Type B pancreatic cell (in vitro differentiated cells): ENCODE results near the gene SRGN. TPM values are rescaled to one million over a fixed set of nuclear protein-coding genes. Genes with fewer than 3 reads are reported as not detected.

Source experiments
- DNase-seq: peaks from one replicate; pipeline ENCODE4 v3.0.0; 2021; ENCODE audit warnings: mixed read lengths; ENCODE audit not compliant: unreplicated experiment; ENCODE audit errors: extremely low spot score
- H3K27ac Mint-ChIP-seq: 2 replicates; pipeline ENCODE4 v1.8.0; 2021; ENCODE audit warnings: mild to moderate bottlenecking, mixed read lengths
- H3K27me3 Mint-ChIP-seq: 2 replicates; pipeline ENCODE4 v1.8.0; 2021; ENCODE audit warnings: mixed read lengths
- H3K36me3 Mint-ChIP-seq: 2 replicates; pipeline ENCODE4 v1.8.0; 2021; ENCODE audit warnings: mixed read lengths
- H3K4me1 Mint-ChIP-seq: one replicate; pipeline ENCODE4 v1.8.0; 2021; ENCODE audit warnings: mixed read lengths; ENCODE audit not compliant: unreplicated experiment
- H3K4me3 Mint-ChIP-seq: 2 replicates; pipeline ENCODE4 v1.8.0; 2021; ENCODE audit warnings: mild to moderate bottlenecking, mixed read lengths
- H3K9me3 Mint-ChIP-seq: 2 replicates; pipeline ENCODE4 v1.8.0; 2021; ENCODE audit warnings: mixed read lengths
- total RNA-seq: library from RNA; stranded (reverse); gene quantifications from 2 replicates; pipeline ENCODE4 v1.2.1, GENCODE V29; 2021; ENCODE audit warnings: low replicate concordance
- TF ChIP-seq, protein P1 (sequence below): fragments of 200-600 bp; sonication (generic); conservative IDR thresholded peaks from 2 replicates; pipeline ENCODE4 v1.5.0; 2021; ENCODE audit warnings: antibody characterized with exemption, mild to moderate bottlenecking

Gene SRGN
- total RNA-seq, 1 donor from 2014 or later = not detected

GRCh38 chr10:69045441-69046300 lies 42.2 kb upstream of the SRGN start:
- no peak overlapping the region for H3K27ac Mint-ChIP-seq
- H3K27me3 Mint-ChIP-seq = no peaks in the 10 kb centered on the region
- no peaks in the 10 kb centered on the region for H3K9me3 Mint-ChIP-seq
- H3K4me1 Mint-ChIP-seq = no peaks in the 10 kb centered on the region
- TF ChIP-seq, protein P1, sequence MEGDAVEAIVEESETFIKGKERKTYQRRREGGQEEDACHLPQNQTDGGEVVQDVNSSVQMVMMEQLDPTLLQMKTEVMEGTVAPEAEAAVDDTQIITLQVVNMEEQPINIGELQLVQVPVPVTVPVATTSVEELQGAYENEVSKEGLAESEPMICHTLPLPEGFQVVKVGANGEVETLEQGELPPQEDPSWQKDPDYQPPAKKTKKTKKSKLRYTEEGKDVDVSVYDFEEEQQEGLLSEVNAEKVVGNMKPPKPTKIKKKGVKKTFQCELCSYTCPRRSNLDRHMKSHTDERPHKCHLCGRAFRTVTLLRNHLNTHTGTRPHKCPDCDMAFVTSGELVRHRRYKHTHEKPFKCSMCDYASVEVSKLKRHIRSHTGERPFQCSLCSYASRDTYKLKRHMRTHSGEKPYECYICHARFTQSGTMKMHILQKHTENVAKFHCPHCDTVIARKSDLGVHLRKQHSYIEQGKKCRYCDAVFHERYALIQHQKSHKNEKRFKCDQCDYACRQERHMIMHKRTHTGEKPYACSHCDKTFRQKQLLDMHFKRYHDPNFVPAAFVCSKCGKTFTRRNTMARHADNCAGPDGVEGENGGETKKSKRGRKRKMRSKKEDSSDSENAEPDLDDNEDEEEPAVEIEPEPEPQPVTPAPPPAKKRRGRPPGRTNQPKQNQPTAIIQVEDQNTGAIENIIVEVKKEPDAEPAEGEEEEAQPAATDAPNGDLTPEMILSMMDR = no peak
- H3K4me3 Mint-ChIP-seq = no peak overlapping the region
- no peaks in the 10 kb centered on the region for H3K36me3 Mint-ChIP-seq
- no peak for DNase-seq

DNA sequence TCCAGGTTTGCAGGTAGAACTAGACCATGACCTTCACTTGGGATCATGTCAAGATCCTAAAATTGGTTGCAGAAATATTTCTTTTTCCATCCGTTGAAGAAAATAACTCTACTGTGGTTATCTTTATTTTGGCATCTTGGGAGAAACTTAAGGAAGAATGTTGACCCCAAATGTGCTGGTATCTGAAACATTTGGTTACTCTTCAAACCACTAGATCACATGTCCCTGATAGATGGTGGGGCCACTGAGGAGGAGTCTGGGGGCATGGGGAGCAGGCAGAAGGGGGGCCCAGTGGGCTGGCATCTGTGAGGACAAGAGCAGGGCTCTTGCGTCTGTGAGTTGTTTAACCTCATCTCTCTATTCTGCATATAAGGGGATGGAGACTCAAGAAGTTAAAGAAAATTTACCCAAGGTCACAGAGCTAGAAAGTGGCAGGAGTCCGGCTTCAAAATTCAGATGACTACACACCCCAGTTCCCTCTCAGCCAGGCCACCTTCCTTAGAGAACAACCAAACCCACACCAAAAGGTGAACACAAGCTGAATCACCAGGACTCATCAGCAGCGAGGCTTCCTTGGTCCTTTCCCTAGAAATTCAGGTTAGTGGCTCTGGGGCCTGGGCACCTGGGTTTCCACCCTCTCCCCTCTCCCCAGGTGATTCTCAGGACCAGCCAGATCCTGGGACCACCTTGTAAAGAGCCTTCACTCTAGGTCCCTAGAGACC lies 40.6 kb upstream of the SRGN start:
- Mint-ChIP-seq H3K27ac (no peak overlapping the region), H3K27me3 (no peaks in the 10 kb centered on the region), H3K4me1 (no peaks in the 10 kb centered on the region), H3K9me3 (no peaks in the 10 kb centered on the region), H3K4me3 (no peak overlapping the region), H3K36me3 (no peaks in the 10 kb centered on the region)
- DNase-seq = no peak
- TF ChIP-seq, protein P1 = no peak

GRCh38 chr10:69048103-69048502 lies 39.8 kb upstream of the SRGN start:
- TF ChIP-seq, protein P1 = no peak
- DNase-seq = no peak
- Mint-ChIP-seq H3K4me3 (no peak overlapping the region), H3K27ac (no peak overlapping the region), H3K27me3 (no peaks in the 10 kb centered on the region), H3K36me3 (no peaks in the 10 kb centered on the region), H3K9me3 (no peaks in the 10 kb centered on the region), H3K4me1 (no peaks in the 10 kb centered on the region)

- TF ChIP-seq, protein P1 = no peak
- no peaks in the 10 kb centered on the region for H3K9me3 Mint-ChIP-seq
- DNase-seq = no peak
- H3K4me1 Mint-ChIP-seq = no peaks in the 10 kb centered on the region
- no peak overlapping the region for H3K4me3 Mint-ChIP-seq
- H3K27me3 Mint-ChIP-seq = no peaks in the 10 kb centered on the region
- no peak overlapping the region for H3K27ac Mint-ChIP-seq
- H3K36me3 Mint-ChIP-seq = no peaks in the 10 kb centered on the region
Measured at GRCh38 chr10:69049566-69049961, 38.3 kb upstream of the SRGN start.

DNA sequence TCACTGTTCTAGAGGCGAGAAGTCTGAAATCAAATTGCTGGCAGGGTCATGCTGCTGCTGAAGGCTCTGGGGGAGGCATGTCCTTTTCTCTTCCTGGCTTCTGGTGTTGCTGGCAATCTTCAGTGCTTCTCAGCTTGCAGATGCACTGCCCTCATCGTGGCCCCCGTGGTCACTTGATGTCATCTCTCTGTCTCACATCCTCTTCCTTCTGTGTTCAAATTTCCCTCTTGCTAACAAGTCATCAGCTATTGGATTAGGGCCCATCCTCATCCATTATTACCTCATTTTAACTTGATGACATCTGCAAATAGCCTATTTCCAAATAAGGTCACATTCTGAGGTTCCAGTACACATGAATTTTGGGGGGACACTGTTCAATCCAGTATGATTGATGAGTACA lies 36.6 kb upstream of the SRGN start:
- no peak for DNase-seq
- TF ChIP-seq, protein P1 = no peak
- no peak overlapping the region for H3K4me3 Mint-ChIP-seq
- no peaks in the 10 kb centered on the region for H3K4me1 Mint-ChIP-seq
- H3K27ac Mint-ChIP-seq = no peak overlapping the region
- H3K36me3 Mint-ChIP-seq = no peaks in the 10 kb centered on the region
- no peaks in the 10 kb centered on the region for H3K27me3 Mint-ChIP-seq
- H3K9me3 Mint-ChIP-seq = no peaks in the 10 kb centered on the region
